Uterus (tissue), 4 donors: Measurements from ENCODE around the gene RNF114. TPM values are rescaled to one million over a fixed set of nuclear protein-coding genes. Genes with fewer than 3 reads are reported as not detected.
"Not testable (repeated sequence)": the region's sequence is repeated elsewhere in the genome, so short reads cannot be mapped to it uniquely, and the experiment has no call there.

Source experiments
- DNase-seq, 2 donors: peaks; one replicate each; pipeline ENCODE4 v3.0.0-alpha.2; 2019 to 2020
- H3K27ac ChIP-seq, 2 donors: fragments of 200-600 bp; sonication (generic); 1 replicate in 1 of 2; 2 replicates in 1 of 2; pipeline ENCODE4 v1.5.1; 2016 to 2018
- H3K27me3 ChIP-seq, 2 donors: fragments of 200-600 bp; sonication (generic); one replicate each; pipeline ENCODE4 v1.5.1; 2018 to 2019; ENCODE audit warnings: control low read depth in 1 of 2
- H3K36me3 ChIP-seq, 2 donors: fragments of 200-600 bp; sonication (generic); one replicate each; pipeline ENCODE4 v1.5.1; 2019; ENCODE audit warnings: control low read depth in 1 of 2
- H3K4me1 ChIP-seq, 2 donors: fragments of 200-600 bp; sonication (generic); one replicate each; pipeline ENCODE4 v1.5.1; 2018 to 2019; ENCODE audit warnings: control low read depth in 1 of 2
- H3K4me3 ChIP-seq, 2 donors: fragments of 200-600 bp; sonication (generic); 1 replicate in 1 of 2; 2 replicates in 1 of 2; pipeline ENCODE4 v1.5.1; 2018 to 2019; ENCODE audit warnings: mild to moderate bottlenecking in 1 of 2
- H3K9me3 ChIP-seq, 2 donors: fragments of 200-600 bp; sonication (generic); one replicate each; pipeline ENCODE4 v1.5.1; 2019; ENCODE audit warnings: control low read depth in 1 of 2
- POLR2A ChIP-seq, 2 donors: fragments of 450-650 bp; IDR thresholded peaks; one replicate each; pipeline ENCODE4 v1.6.1; 2016; ENCODE audit warnings: antibody characterized with exemption in 2 of 2, mild to moderate bottlenecking in 1 of 2, moderate library complexity in 1 of 2
- intact Hi-C: fragments of 100-400 bp; cut with DNase I; formaldehyde crosslinking; loops from one replicate; pipeline ENCODE4 v1.15.1; 2023; ENCODE audit warnings: low total_unique reads
- total RNA-seq, 4 donors: library from RNA; depleted of rRNA in 3 of 4; stranded (reverse); fragments of >200 nt in 3 of 4; gene quantifications; one replicate each; pipeline versions ENCODE4 v1.1.0 to v1.2.4, GENCODE V29; 2014 to 2023
- TF ChIP-seq, protein P1 (sequence below), 4 experiments: fragments of 200-600 bp in 2 of 4; fragments of 450-650 bp in 2 of 4; sonication (generic) in 2 of 4; IDR thresholded peaks; one replicate each; pipeline ENCODE4 v1.5.1; 2016 to 2019; ENCODE audit warnings: antibody characterized with exemption in 4 of 4, mild to moderate bottlenecking in 2 of 4, moderate library complexity in 1 of 4
- donor health status: DM: yes; HTN: yes; CAD: no.

The RNF114 gene
- total RNA-seq, 4 donors from 2014 or later, result 37.6 to 118 (median 88.0) TPM

DNA sequence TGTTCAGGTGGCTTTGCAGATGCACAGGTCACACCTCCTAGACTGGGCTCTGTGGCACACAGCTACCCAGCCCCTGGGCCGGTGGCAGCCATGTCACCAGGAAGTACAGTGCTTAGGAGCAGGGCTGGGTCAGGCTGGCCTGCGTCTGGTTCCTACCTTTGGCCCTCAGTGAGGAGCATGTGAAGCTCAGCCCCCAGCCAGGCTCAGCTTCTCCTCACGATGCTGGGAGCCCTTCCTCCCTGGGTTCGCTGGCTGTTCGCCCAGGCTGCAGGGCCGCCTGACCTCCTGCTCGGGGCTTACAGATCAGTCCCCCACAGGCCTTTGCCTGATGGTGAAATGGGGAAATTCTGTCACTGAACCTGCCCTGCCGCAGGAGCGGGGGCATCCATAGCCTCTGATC lies 43.9 kb upstream of the RNF114 start:
- H3K9me3 ChIP-seq, result no peaks in the 10 kb centered on the region
- TF ChIP-seq POLR2A (IDR thresholded peaks at IDR 0.05), result no peak
- TF ChIP-seq, protein P1, sequence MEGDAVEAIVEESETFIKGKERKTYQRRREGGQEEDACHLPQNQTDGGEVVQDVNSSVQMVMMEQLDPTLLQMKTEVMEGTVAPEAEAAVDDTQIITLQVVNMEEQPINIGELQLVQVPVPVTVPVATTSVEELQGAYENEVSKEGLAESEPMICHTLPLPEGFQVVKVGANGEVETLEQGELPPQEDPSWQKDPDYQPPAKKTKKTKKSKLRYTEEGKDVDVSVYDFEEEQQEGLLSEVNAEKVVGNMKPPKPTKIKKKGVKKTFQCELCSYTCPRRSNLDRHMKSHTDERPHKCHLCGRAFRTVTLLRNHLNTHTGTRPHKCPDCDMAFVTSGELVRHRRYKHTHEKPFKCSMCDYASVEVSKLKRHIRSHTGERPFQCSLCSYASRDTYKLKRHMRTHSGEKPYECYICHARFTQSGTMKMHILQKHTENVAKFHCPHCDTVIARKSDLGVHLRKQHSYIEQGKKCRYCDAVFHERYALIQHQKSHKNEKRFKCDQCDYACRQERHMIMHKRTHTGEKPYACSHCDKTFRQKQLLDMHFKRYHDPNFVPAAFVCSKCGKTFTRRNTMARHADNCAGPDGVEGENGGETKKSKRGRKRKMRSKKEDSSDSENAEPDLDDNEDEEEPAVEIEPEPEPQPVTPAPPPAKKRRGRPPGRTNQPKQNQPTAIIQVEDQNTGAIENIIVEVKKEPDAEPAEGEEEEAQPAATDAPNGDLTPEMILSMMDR (IDR thresholded peaks at IDR 0.05), result no peak
- no peak overlapping the region for H3K4me3 ChIP-seq
- intact Hi-C loops, result no loop called here
- H3K4me1 ChIP-seq, result peaks cover 0 to 6% of the 10 kb centered on the region in 2 donors
- H3K27me3 ChIP-seq, result no peaks in the 10 kb centered on the region
- no peaks in the 10 kb centered on the region for H3K36me3 ChIP-seq
- DNase-seq, result no peak
- peak overlapping the region; percentile 46 to 53 for H3K27ac ChIP-seq

DNA sequence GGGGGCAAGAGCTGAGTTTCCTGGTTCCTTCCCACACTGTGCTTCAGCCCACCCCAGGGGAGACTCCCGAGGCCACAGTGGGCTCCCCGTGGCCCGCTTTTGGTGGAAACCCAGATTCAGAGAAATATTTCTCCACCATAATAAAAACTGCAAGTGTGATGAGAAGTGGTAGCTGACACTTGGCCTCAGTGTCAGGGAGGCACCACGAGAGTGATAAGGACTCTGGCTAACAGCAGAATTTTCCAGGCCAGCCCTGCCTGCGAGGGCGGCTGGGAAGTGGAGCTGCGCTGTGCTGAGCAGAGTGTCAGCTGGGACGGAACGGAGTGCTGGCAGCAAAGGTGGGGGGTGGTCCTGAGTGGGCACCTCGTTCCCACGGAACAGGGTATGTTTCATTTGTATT lies 43.4 kb upstream of the RNF114 start:
- H3K4me1 ChIP-seq, result peaks cover 0 to 6% of the 10 kb centered on the region in 2 donors

DNA sequence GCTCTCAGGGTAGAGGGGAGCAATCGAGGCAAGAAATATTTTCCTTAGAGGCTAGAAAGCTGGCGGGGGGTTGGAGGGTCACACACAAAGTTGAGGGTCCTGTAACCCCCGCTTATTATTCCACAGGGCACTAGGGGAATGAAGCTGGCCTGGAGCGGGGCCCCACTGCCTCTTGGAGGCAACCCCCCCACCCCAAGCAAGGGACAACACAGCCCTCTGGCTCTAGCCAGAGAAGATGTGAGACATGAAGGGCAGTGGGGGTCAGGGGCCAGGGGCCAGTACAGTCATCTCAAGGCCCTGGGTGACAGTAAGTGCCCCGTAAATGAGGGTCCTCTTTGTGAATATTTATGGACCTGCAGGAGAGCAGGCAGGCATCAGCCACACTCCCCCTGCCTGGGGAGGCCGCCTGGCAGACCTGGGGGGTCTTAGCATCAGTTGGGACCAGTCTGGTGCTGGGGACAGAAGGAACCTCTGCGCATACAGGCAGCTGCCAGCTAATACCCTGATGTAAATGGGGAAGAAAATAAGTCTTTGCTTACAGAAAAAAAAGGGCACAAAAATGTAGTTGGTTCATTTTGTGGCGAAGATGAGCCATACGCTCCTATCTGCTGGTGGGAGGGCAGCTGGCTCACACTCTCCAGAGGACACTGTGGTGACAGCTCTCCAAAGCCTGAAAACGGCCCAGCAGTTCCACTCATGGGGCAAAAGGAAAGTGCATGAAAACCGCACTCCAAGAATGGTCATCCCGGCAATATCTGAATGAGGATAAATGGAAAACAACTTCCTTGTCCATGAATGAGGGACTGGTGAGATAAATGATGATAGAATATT lies 42.7 kb upstream of the RNF114 start:
- Histone ChIP-seq H3K4me3 (no peak overlapping the region), H3K27me3 (no peaks in the 10 kb centered on the region), H3K4me1 (peaks cover 0 to 6% of the 10 kb centered on the region in 2 donors), H3K36me3 (no peaks in the 10 kb centered on the region), H3K27ac (peak overlapping the region; percentile 46 to 53), H3K9me3 (no peaks in the 10 kb centered on the region)
- DNase-seq, result no peak
- TF ChIP-seq, protein P1 (IDR thresholded peaks at IDR 0.05), result no peak
- no peak for TF ChIP-seq POLR2A (IDR thresholded peaks at IDR 0.05)
- intact Hi-C loops, result no loop called here

More for the DNA sequence above, 43.4 kb upstream of the RNF114 start:
- Histone ChIP-seq H3K27ac (peak overlapping the region; percentile 46 to 53), H3K4me3 (no peak overlapping the region), H3K36me3 (no peaks in the 10 kb centered on the region), H3K9me3 (no peaks in the 10 kb centered on the region), H3K27me3 (no peaks in the 10 kb centered on the region)
- no peak for DNase-seq
- TF ChIP-seq, protein P1 (IDR thresholded peaks at IDR 0.05), result no peak
- no peak for TF ChIP-seq POLR2A (IDR thresholded peaks at IDR 0.05)
- intact Hi-C loops, result no loop called here

DNA sequence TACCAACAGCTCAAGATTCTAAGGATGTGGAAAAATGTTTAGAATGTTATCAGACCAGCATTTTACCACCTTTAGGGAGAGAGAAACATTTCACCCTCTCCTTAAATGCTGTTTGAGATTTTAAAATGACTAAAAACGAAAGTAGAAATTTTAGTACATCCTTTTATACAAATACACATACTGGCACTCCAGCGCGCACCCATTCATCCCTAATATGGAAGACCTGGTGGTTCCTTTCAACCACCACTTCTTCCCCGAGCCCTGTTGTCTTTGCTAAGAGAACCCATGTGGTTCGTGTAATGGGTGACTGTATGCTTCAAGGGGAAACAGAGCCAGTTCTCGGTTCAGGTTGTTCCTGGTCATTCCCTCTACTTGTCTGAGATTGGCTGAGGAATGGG lies 42.1 kb upstream of the RNF114 start:
- intact Hi-C loops, result no loop called here
- Histone ChIP-seq H3K27ac (no peak overlapping the region), H3K9me3 (no peaks in the 10 kb centered on the region), H3K4me3 (no peak overlapping the region), H3K27me3 (no peaks in the 10 kb centered on the region), H3K4me1 (peaks cover 0 to 6% of the 10 kb centered on the region in 2 donors), H3K36me3 (no peaks in the 10 kb centered on the region)
- TF ChIP-seq, protein P1 (IDR thresholded peaks at IDR 0.05), result no peak
- TF ChIP-seq POLR2A (IDR thresholded peaks at IDR 0.05), result no peak
- no peak for DNase-seq

DNA sequence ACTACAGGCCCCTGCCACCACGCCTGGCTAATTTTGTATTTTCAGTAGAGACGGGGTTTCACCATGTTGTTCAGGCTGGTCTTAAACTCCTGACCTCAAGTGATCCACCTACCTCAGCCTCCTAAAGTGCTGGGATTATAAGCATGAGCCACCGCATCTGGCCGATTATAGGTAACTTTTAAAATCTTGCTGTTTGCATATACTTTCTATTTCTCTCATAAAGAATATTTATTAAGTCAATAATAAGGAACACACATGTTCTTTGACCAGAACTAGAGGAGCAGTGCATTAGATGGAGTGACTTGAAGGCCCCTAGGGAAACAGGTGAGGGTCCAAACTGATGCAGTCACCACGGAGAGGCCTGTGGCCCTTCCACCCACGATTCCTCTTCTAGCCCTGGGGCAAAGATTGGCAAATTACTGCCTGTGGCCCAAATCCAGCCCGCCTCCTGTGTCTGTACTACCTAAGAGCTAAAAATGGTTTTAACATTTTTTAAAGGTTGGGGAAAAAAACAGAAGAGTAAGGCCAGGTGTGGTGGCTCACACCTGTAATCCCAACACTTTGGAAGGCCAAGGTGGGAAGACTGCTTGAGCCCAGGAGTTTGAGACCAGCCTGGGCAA lies 40.6 kb upstream of the RNF114 start:
- H3K27me3 ChIP-seq, H3K4me3 ChIP-seq, DNase-seq, intact Hi-C loops, H3K36me3 ChIP-seq, H3K9me3 ChIP-seq, H3K27ac ChIP-seq, H3K4me1 ChIP-seq: not testable (repeated sequence)
